GM12891 (cell line): ENCODE data around the gene ALB.

Experiments
- POLR2A ChIP-seq: IDR thresholded peaks from 2 replicates; pipeline ENCODE4 v1.6.1; 2011; ENCODE audit warnings: low read depth, low read length, control low read depth
- TAF1 ChIP-seq: IDR thresholded peaks from 2 replicates; pipeline ENCODE4 v1.6.1; 2011; ENCODE audit warnings: low read depth, low read length, control low read depth

- TF ChIP-seq POLR2A (no peak), TAF1 (no peak)
Measured at GRCh38 chr4:73396304-73396703, 7.8 kb upstream of the ALB start.
